Hematopoietic multipotent progenitor cell treated with erythropoietin and hydrocortisone succinate and interleukin-3 and kit ligand, for 15 days (in vitro differentiated cells): ENCODE measurements around the gene SLC22A5.

ENCODE experiments used
- DNase-seq: peaks from one replicate; pipeline ENCODE4 v3.0.0-alpha.2; 2015; ENCODE audit warnings: low spot score

SLC22A5 gene

DNA sequence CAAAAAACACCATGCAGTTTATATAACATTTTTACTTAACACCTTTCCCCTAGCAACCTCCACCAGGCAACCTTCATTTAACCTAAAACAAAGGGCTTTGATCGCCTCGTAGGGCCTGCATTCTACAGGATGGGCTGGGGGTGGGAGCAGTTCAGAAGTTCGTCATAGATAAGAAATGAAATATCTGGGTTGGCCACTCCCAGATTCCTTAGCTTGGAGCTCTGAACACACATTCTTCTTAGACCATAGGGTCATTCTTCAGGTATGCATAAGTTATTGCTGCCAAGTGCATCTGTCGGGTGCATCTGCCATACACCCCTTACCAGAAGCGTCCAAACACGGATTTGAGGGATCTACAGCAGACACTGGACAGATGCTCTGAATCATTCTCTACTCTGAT is 4.3 kb upstream of the SLC22A5 start:
- no peak for DNase-seq

- no peak for DNase-seq
Measured at GRCh38 chr5:132368186-132368585, 1.3 kb upstream of the SLC22A5 start.

- no peak for DNase-seq
Measured at GRCh38 chr5:132369007-132369473, 470 bp upstream of the SLC22A5 start.

DNA sequence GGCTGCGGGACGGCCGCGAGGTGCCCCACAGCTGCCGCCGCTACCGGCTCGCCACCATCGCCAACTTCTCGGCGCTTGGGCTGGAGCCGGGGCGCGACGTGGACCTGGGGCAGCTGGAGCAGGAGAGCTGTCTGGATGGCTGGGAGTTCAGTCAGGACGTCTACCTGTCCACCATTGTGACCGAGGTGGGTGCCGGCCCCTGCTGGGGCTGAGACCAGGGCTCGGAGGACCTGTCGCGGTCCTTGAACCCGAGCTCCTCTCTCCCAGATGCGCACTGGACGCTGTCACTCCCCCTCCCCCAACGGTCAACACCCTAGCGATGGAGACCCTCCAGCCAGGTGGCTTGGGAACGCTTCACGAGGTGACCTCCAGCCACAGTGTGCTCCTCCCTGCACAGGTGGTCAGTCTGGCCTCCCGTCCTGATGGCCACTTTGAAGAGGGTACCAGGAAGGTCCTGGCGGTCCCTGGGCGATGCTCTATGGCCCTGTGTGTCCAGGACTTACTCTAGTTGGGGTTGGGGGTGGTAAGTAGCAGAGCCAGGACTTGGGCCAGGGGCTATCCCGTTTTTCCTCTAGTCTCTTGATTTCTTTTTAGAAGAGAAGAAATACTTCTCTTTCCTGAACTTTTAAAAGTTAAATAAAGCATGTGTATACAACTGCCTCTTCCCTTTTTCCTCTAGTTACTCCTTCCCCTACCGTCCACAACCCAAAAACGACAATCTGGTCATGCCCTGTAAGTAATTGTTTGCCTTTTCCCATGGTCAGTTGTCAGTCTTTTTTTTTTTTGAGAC is 866 bp downstream of the SLC22A5 start:
- DNase-seq, result no peak

DNA sequence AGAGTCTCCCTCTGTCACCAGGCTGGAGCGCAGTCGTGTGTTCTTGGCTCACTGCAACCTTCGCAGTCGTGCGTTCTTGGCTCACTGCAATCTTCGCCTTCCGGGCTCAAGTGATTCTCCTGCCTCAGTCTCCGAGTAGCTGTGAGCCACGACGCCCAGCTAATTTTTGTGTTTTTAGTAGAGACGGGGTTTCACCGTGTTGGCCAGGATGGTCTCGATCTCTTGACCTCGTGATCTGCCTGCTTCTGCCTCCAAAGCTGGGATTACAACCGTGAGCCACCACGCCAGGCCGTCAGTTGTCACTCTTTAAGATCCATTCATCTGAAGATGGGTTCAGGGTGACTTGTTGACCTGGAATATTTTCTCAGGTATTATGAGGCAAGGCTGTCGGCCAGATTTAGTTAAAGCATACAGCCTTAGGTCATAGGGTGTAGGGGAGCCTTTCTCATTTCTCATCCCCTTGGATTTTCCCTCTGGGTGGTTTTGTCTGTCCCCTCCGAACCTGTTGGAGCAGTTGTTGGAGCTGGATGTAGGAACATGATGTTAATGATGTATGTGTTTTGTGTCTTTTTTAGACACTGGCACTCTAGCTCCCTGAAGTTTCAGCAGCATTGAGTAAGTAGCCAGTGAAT is 1.6 kb downstream of the SLC22A5 start:
- no peak for DNase-seq

DNA sequence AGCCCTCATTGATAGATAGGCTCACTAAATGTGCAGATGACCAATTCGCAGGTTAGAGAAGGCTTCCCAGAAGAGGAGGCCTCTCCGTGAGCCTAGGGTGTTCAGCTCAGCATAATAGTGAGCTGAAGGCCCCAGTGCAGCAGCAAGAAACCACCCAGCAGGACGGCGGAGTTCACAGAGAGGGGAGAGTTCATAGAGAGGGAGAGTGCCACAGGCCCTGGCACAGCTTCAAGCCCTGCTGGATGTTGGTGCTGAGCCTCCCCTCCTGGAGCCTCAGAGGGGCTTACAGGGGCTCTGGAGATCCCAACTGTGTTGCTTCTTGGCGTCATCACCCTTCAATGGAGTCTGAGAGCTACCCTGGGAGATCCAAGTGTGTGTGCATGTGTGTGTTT is 2.1 kb downstream of the SLC22A5 start:
- no peak for DNase-seq

GRCh38 chr5:132372127-132372526 is 2.6 kb downstream of the SLC22A5 start:
- no peak for DNase-seq

- no peak for DNase-seq
Measured at GRCh38 chr5:132372542-132372941, 3.0 kb downstream of the SLC22A5 start.

DNA sequence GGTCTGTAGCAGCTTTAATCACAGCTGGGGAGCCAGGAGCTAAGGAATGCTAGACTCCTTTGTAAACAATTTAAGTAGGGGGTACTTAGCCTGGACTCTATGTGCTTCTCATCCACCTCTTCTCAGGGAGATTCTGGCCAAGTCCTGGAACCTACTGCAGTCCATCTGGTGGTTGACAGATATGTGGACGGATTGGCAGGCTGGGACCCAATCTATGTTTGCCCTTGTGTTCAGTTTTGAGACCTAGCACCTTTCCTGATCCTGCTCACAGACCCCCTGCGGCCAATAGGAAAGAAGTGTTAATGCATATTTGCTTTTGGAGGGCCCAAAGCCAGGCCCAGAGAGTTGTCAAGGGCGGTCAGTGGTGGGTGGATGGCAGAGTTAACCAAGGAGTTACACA is 6.4 kb downstream of the SLC22A5 start:
- DNase-seq, result no peak

DNA sequence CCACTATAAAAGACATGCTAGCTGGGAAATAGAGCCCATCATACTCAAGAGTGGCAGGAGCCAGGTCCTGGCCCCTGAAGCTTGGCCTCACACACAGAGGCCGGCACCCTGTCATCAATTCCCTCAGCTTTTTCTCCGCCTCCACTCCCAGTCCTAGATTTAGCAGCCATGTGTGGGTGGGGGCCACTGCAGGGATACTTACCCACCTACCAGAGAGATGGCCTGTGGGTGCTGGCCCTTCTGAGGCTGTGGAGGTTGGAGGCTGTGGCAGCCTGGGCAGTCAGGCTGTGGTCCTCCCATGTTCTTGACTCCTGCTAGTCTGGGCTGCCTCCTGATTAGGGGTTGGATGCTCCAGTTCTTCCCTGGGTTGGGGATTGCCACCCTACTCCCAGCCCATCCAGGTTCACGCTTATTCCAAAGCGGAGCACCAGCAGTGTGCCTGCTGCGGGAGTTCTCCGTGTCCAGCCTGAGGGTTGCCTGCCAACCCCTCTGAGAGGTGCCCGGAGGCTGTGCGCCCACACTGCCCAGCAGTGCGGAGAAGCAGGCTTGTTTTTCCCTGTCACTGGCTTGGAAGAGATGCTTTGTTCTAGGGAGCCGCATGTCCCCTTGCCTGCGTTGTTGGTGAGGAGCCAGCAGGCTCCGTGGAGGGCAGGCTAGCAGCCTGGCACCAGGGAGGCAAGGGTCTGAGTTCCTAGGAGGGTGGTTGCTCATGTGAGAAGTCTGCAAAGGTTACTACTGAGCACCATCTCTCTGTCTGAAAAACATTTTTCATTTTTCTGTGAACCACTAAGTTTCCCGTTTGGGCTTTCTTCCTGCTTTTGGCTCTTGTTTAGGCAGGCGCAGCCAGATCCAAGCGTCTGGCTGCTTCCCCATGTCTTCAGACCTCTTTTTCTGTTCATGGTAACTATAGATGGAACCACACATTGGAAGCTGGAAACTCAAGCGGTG is 7.5 kb downstream of the SLC22A5 start:
- no peak for DNase-seq

GRCh38 chr5:132377738-132378137 is 8.2 kb downstream of the SLC22A5 start:
- no peak for DNase-seq

GRCh38 chr5:132378580-132378979 is 9.1 kb downstream of the SLC22A5 start:
- no peak for DNase-seq

DNA sequence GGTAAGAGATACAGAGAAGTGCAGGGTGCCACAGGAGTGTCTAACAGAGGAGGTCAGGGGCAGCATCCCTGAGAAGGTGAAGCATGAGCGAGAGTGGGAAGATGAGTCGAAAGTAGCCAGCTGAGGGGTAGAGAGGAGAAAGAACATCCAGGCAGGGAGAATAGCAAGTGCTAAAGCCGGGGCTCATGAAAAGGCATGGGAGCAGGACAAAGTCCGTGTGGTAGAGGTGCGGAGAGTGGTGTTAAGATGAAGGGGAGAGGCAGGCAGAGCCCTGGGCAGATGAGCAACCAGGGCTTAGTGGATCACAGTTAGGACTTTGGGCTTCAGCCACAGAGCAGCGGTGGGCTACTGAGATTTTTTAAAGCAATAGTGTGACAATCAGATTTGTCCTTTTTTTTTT is 10.5 kb downstream of the SLC22A5 start:
- DNase-seq, result no peak

DNA sequence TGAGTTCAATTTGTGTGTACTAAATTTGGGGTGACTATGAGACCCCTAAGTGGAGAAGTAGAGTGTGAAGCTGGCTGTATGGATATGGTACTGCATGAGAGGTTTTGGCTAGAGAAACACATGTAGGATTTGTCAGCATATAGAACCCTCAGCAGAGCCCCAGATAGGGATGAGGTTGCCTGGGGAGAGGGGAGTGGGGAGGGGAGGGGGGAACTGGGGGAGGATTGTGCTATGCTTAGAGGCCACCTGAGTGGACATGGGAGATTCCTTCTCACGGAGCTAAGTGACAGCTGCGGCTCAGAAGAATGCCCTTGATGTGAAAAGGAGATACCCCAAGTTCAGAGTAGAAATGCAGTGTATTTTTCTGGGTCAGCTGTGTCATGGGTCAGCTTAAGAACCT is 11.2 kb downstream of the SLC22A5 start:
- DNase-seq, result no peak

GRCh38 chr5:132381614-132382013 is 12.1 kb downstream of the SLC22A5 start:
- DNase-seq, result no peak

GRCh38 chr5:132383261-132383660 is 13.8 kb downstream of the SLC22A5 start:
- DNase-seq, result no peak

DNA sequence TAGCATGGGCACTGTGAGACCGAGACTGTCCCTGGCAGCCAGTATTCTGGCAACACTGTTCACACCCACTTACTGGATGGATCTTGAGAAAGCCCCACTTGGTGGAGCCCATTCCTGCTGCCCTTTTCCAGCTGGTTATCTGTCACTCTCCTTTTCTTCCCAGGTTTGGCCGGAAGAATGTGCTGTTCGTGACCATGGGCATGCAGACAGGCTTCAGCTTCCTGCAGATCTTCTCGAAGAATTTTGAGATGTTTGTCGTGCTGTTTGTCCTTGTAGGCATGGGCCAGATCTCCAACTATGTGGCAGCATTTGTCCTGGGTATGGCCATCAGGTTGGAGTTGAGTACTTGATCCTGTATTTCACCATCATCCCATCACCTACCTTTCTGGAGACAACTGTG is 14.5 kb downstream of the SLC22A5 start:
- DNase-seq, result no peak

GRCh38 chr5:132384506-132385050 is 15.1 kb downstream of the SLC22A5 start:
- DNase-seq, result peak; percentile 69

GRCh38 chr5:132385326-132386105 is 16.0 kb downstream of the SLC22A5 start:
- DNase-seq, result peak; percentile 84

DNA sequence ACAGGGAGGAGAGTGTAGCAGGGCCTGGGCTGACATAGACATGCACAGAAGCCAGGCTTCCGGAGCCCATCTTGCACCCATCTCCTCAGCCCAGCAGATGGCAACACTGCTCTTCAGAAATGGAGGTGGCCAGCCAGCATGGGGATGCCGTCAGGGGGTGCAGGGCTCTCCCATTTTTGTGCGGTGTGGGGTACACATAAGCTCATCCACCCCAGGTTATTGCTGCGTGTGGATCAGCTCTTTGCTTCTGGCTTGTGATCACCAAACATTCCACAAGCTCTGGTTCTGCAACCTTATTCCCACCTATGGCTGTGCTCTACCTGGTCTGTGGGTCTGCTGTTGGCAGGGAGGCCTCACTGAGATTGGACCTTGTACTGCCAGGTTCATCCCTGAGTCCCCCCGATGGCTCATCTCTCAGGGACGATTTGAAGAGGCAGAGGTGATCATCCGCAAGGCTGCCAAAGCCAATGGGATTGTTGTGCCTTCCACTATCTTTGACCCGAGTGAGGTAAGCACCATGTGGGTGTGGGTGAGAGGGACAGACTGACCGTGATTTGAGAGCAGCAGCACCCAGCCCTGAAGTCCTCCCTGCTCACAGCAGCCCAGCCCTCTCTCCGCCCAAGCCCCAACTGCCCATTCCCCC is 17.3 kb downstream of the SLC22A5 start:
- DNase-seq, result peak; percentile 75

DNA sequence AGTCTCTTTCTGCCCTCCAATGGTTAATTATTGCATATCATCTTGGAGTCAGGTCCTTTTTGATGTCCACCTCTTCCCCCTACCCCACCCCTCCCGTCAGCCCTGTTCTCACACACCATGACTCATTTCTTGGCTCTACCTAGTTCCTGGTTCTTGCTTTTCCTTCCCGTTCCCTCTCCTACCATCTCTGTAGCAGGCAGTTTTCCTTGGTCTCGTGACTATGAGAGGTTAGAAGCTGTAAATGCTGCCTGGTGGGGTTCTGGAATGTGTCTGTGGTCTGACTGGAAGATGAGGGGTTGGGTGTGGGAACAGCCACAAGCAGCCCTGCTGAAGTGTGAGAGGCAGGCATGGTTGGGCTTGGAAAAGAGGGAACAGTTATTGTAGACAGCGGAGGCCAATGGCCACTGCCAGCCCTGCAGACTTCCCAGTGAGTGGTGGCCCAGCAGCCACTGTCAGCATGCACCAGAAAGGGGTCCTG is 18.2 kb downstream of the SLC22A5 start:
- DNase-seq, result no peak
